IMR-90 (cell line): ENCODE data around the gene KLHL42.

Experiments used
- BHLHE40 ChIP-seq: fragments of 150-350 bp; IDR thresholded peaks from 2 replicates; pipeline ENCODE4 v1.6.1; 2016; ENCODE audit warnings: mild to moderate bottlenecking, low read depth, low read length
- CEBPB ChIP-seq: IDR thresholded peaks from 2 replicates; pipeline ENCODE4 v1.6.1; 2012; ENCODE audit warnings: low read depth, low read length, improper control_type of control experiment
- CHD1 ChIP-seq: IDR thresholded peaks from 2 replicates; pipeline ENCODE4 v1.6.1; 2012; ENCODE audit warnings: low read depth, low read length, improper control_type of control experiment
- FOS ChIP-seq: fragments of 150-350 bp; IDR thresholded peaks from 2 replicates; pipeline ENCODE4 v1.6.1; 2016; ENCODE audit warnings: low read depth, low read length
- MAZ ChIP-seq: IDR thresholded peaks from 2 replicates; pipeline ENCODE4 v1.6.1; 2012; ENCODE audit warnings: low read depth, mild to moderate bottlenecking, low read length, improper control_type of control experiment, moderate library complexity, borderline replicate concordance
- POLR2A ChIP-seq: IDR thresholded peaks from 2 replicates; pipeline ENCODE4 v1.6.1; 2012; ENCODE audit warnings: mild to moderate bottlenecking, low read depth, low read length
- RAD21 ChIP-seq: IDR thresholded peaks from 2 replicates; pipeline ENCODE4 v1.6.1; 2012; ENCODE audit warnings: low read length, improper control_type of control experiment
- RFX5 ChIP-seq: IDR thresholded peaks from 2 replicates; pipeline ENCODE4 v1.8.0; 2012; ENCODE audit warnings: low read depth, mild to moderate bottlenecking, low read length, moderate library complexity
- TF ChIP-seq, protein P1 (sequence below): conservative IDR thresholded peaks from 2 replicates; pipeline ENCODE4 v1.5.1; 2012; ENCODE audit warnings: mild to moderate bottlenecking, low read depth, low read length, improper control_type of control experiment

DNA sequence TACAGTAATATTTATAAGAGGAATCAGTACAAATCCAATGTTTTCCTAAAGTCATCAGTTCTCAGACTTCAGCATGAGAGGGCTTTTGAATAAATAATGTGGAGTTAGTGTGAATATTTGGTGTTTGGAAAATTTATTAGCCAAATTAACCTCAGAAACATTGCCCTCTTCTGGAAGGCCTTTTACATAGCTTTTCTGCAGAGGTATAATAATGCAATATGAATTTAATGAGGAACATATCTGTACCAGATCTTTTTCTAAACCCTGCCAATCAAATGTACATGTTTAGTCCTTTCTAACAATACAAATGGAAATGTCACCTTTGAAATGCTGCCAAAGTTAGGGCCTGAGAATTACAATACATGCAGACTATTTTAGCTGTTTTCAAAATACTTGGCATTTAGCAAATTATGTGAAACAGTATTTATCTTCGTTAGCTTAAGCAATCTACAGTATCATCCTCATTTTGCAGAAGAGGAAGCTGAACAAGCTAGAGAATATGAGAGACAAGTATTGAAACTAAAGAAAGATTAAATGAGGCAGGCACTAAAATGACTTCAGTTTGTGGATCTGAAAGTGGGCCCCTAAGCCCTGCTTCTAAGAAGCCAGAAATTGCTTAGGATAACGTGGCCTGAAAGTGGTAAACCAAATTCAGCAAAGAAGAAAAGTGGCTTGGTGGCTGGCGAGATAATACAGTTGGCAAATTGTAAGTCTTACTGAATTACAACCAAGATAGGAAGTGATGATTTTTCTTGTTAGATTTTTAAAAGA lies 60.4 kb downstream of the KLHL42 start:
- TF ChIP-seq RAD21, result peak; percentile 33; the same call in 1 of the 2 replicates
- TF ChIP-seq, protein P1, sequence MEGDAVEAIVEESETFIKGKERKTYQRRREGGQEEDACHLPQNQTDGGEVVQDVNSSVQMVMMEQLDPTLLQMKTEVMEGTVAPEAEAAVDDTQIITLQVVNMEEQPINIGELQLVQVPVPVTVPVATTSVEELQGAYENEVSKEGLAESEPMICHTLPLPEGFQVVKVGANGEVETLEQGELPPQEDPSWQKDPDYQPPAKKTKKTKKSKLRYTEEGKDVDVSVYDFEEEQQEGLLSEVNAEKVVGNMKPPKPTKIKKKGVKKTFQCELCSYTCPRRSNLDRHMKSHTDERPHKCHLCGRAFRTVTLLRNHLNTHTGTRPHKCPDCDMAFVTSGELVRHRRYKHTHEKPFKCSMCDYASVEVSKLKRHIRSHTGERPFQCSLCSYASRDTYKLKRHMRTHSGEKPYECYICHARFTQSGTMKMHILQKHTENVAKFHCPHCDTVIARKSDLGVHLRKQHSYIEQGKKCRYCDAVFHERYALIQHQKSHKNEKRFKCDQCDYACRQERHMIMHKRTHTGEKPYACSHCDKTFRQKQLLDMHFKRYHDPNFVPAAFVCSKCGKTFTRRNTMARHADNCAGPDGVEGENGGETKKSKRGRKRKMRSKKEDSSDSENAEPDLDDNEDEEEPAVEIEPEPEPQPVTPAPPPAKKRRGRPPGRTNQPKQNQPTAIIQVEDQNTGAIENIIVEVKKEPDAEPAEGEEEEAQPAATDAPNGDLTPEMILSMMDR, result peak; percentile 58
- TF ChIP-seq POLR2A, result no peak
- TF ChIP-seq CHD1, result no peak
- no peak for TF ChIP-seq RFX5
- no peak for TF ChIP-seq MAZ
- TF ChIP-seq CEBPB, result no peak
- no peak for TF ChIP-seq BHLHE40
- TF ChIP-seq FOS, result no peak
